Measurements from ENCODE around the gene SPHKAP. TPM values are rescaled to one million over a fixed set of nuclear protein-coding genes. Genes with fewer than 3 reads are reported as not detected.

SPHKAP gene
- total RNA-seq, 2 donors from 2014 or later, result not detected

DNA sequence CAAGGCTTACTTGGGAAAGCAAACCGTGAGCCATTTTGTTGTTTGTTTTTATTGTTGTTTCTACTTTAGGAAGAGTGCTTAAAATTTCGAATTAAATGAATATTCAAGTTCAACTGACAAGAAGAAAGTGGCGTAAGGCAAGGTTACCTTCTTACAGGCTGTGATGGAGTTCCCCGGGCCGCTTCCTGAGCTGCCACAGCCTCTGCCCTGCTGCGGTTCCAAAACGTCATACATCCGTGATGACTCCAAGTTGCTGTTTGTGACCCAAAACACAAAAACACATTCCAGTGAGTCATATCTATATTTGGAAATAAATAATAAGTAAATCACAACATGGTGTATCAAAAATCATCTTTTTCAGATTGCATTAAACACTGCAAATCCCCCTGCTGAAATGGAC lies 49.7 kb downstream of the SPHKAP start:
- peaks cover 0 to 2% of the 10 kb centered on the region in 2 donors for H3K9me3 Mint-ChIP-seq
- no peaks in the 10 kb centered on the region for H3K27me3 Mint-ChIP-seq (ENCODE audit: low read depth)
- DNase-seq, result no peak
- no peaks in the 10 kb centered on the region for H3K4me1 Mint-ChIP-seq (ENCODE audit: low read depth)
- no peak for ATAC-seq (replicated peaks in 1 of 2)
- no peaks in the 10 kb centered on the region for H3K36me3 Mint-ChIP-seq (ENCODE audit: insufficient read depth in 2 of 2)
- H3K27ac Mint-ChIP-seq, result no peak overlapping the region
- no peak overlapping the region for H3K4me3 Mint-ChIP-seq

DNA sequence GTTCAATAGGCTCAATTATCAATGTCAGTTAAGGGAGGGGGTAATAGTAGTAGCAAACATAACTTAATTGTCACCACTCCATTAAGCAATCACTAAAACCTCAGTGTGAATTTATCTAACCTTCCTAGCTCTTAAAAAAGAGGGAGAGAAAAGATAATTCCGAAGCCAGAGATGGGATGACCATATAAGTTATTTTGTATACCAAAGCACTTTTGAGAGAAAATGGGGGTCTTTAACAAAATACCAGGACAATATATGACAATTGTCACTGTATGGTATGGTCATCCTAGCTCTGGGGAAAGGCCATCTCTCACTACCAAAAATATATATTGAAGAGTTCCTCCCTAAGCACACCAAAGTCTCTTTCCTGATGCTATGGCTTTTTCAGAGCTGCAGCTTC lies 55.1 kb downstream of the SPHKAP start:
- no peak overlapping the region for H3K4me3 Mint-ChIP-seq
- ATAC-seq (replicated peaks in 1 of 2) (no peak), DNase-seq (no peak)
- no peaks in the 10 kb centered on the region for H3K4me1 Mint-ChIP-seq (ENCODE audit: low read depth)
- no peak overlapping the region for H3K27ac Mint-ChIP-seq
- no peaks in the 10 kb centered on the region for H3K27me3 Mint-ChIP-seq (ENCODE audit: low read depth)
- H3K36me3 Mint-ChIP-seq (ENCODE audit: insufficient read depth in 2 of 2), result no peaks in the 10 kb centered on the region
- H3K9me3 Mint-ChIP-seq, result peaks cover 5 to 6% of the 10 kb centered on the region in 2 donors

DNA sequence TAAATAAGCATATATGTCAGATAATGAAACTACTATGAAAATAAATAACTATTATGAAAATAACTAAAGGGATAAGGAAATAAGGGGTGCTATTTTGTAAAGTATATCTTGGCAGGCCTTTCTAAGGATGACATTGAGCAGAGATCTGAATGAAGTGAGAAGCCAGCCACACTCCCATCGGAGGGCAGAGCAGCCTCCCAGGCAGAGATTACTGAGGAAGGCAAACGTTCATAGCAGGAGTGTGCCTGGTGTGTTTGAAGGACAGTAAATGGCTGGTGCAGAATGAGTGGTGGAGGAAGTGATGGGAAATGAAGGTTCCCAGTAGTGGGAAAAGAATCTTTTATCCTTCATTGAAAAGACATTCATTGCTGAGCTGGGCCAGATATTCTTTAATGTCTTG lies 62.5 kb downstream of the SPHKAP start:
- H3K27ac Mint-ChIP-seq, result no peak overlapping the region
- no peaks in the 10 kb centered on the region for H3K4me1 Mint-ChIP-seq (ENCODE audit: low read depth)
- no peaks in the 10 kb centered on the region for H3K36me3 Mint-ChIP-seq (ENCODE audit: insufficient read depth in 2 of 2)
- no peak for ATAC-seq (replicated peaks in 1 of 2)
- no peak overlapping the region for H3K4me3 Mint-ChIP-seq
- H3K9me3 Mint-ChIP-seq, result peaks cover 2 to 3% of the 10 kb centered on the region in 2 donors
- H3K27me3 Mint-ChIP-seq (ENCODE audit: low read depth), result no peaks in the 10 kb centered on the region
- DNase-seq, result no peak

DNA sequence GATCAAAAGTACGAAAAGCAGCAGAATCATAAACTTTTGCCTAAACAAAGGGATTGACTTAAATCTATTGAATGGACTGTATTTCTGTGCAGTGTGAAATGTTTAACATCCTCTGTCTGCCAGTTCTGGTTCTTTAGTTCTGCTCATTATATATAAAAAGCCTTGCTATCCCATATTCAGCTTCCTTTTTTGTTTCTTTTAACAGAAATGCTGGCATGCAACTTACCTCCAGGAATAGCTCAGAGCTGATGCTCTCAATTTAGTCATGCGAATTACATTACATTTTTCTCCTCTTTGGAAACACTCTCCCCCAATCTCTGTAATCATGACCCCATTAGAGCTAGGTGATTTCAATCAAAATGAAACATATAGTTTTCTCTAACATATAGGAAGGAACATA lies 73.6 kb downstream of the SPHKAP start:
- peaks cover 0 to 4% of the 10 kb centered on the region in 2 donors for H3K36me3 Mint-ChIP-seq (ENCODE audit: insufficient read depth in 2 of 2)
- H3K4me1 Mint-ChIP-seq (ENCODE audit: low read depth), result no peaks in the 10 kb centered on the region
- ATAC-seq (replicated peaks in 1 of 2), result no peak
- H3K27ac Mint-ChIP-seq, result no peak overlapping the region
- no peak for DNase-seq
- no peak overlapping the region for H3K4me3 Mint-ChIP-seq
- H3K9me3 Mint-ChIP-seq, result peaks cover 2 to 6% of the 10 kb centered on the region in 2 donors
- no peaks in the 10 kb centered on the region for H3K27me3 Mint-ChIP-seq (ENCODE audit: low read depth)

DNA sequence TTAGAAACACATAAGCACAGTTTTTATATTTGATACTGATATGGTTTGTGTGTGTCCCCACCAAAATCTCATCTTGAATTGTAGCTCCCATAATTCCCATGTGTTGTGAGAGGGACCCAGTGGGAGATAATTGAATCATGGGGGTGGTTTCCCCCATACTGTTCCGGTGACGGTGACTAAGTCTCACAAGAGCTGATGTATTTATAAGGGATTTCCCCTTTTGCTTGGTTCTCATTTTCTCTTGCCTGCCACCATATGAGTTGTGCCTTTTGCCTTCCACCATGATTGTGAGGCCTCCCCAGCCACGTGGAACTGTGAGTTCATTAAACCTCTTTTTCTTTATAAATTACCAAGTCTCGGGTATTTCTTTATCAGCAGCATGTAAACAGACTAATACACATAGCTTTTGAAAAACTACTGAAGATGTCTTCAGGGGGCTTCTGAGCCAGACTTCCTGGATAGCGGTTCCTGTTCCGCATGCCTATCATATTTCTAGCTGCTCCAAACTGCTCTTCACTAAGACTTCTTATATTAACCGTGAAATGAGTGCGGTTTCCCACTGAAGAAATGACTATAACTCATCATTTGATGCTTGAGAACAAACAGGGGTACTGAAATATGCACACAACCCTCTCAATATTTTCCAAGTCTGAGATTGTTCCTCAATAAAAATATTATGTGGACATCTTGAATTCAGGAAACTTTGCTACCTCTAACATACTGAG lies 75.8 kb downstream of the SPHKAP start:
- ATAC-seq (replicated peaks in 1 of 2) (no peak), DNase-seq (no peak)
- H3K27ac Mint-ChIP-seq, result no peak overlapping the region

DNA sequence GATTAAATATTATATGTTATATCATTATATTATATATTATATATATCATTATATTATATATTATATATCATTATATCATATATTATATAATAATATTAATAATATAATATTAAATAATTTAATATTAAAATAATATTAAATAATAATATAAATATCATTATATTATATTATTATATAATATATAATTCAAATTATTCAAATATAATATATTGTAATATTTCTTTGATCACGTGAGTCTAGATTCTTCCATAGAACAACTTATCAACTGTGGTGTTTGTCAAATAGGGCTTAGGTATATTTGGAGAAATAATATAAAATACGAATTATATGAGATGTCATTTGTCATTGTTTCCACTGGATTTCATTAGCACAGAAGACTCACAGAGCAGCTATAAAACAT lies 77.3 kb downstream of the SPHKAP start:
- no peaks in the 10 kb centered on the region for H3K4me1 Mint-ChIP-seq (ENCODE audit: low read depth)
- H3K9me3 Mint-ChIP-seq, result peaks cover 7 to 10% of the 10 kb centered on the region in 2 donors
- DNase-seq (no peak), ATAC-seq (replicated peaks in 1 of 2) (no peak)
- H3K4me3 Mint-ChIP-seq, result no peak overlapping the region
- no peak overlapping the region for H3K27ac Mint-ChIP-seq
- H3K36me3 Mint-ChIP-seq (ENCODE audit: insufficient read depth in 2 of 2), result peaks cover 2 to 5% of the 10 kb centered on the region in 2 donors
- H3K27me3 Mint-ChIP-seq (ENCODE audit: low read depth), result no peaks in the 10 kb centered on the region

More for the DNA sequence above, 75.8 kb downstream of the SPHKAP start:
- Mint-ChIP-seq H3K36me3 (ENCODE audit: insufficient read depth in 2 of 2) (peaks cover 0 to 4% of the 10 kb centered on the region in 2 donors), H3K4me3 (no peak overlapping the region), H3K9me3 (peaks cover 5 to 6% of the 10 kb centered on the region in 2 donors), H3K27me3 (ENCODE audit: low read depth) (no peaks in the 10 kb centered on the region), H3K4me1 (ENCODE audit: low read depth) (no peaks in the 10 kb centered on the region)

DNA sequence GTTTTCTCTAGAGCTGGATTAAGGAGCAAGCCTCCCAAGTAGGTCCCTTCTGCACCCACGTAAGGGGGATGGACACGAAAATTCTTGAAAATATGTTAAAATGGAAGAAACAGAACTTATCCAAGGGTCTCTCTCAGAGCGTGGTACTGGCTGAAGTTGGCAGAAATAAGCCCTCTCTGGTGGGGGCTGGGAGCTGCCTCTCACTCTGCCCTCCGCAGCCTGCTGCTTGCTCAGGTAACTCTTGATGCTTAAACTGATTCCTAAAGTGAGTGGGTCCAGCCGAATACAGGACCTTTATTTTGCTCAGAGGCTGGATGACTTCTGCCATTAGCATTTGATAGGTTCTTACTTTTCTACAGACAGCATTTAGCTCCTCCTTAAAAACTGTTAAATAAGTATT lies 78.1 kb downstream of the SPHKAP start:
- no peaks in the 10 kb centered on the region for H3K4me1 Mint-ChIP-seq (ENCODE audit: low read depth)
- H3K36me3 Mint-ChIP-seq (ENCODE audit: insufficient read depth in 2 of 2), result peaks cover 2 to 8% of the 10 kb centered on the region in 2 donors
- H3K9me3 Mint-ChIP-seq, result peaks cover 9 to 12% of the 10 kb centered on the region in 2 donors
- DNase-seq (no peak), ATAC-seq (replicated peaks in 1 of 2) (no peak)
- no peaks in the 10 kb centered on the region for H3K27me3 Mint-ChIP-seq (ENCODE audit: low read depth)
- H3K27ac Mint-ChIP-seq, result no peak overlapping the region
- H3K4me3 Mint-ChIP-seq, result no peak overlapping the region

DNA sequence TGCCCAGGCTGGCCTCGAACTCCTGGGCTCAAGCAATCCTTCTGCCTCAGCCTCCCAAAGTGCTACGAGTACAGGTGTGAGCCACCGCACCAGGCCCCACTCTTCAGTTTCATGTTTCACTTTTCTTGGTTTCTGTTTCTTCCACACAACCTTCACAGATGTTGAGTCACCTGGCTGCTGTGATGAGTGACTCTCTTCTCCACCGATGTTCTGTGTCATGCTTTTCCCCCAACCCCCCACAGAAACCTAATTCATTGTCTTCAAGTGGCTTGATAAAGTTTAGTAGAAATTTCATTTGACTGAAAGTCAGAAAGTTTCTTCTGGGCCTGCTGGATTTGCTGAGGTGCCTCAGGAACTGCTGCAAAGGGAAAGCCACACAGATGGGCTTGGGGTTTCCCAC lies 78.5 kb downstream of the SPHKAP start:
- ATAC-seq (replicated peaks in 1 of 2) (no peak), DNase-seq (peak in 1 of 2 donors; percentile 0)
- Mint-ChIP-seq H3K27me3 (ENCODE audit: low read depth) (no peaks in the 10 kb centered on the region), H3K4me3 (no peak overlapping the region), H3K9me3 (peaks cover 9 to 12% of the 10 kb centered on the region in 2 donors), H3K27ac (no peak overlapping the region), H3K36me3 (ENCODE audit: insufficient read depth in 2 of 2) (peaks cover 2 to 8% of the 10 kb centered on the region in 2 donors), H3K4me1 (ENCODE audit: low read depth) (no peaks in the 10 kb centered on the region)

DNA sequence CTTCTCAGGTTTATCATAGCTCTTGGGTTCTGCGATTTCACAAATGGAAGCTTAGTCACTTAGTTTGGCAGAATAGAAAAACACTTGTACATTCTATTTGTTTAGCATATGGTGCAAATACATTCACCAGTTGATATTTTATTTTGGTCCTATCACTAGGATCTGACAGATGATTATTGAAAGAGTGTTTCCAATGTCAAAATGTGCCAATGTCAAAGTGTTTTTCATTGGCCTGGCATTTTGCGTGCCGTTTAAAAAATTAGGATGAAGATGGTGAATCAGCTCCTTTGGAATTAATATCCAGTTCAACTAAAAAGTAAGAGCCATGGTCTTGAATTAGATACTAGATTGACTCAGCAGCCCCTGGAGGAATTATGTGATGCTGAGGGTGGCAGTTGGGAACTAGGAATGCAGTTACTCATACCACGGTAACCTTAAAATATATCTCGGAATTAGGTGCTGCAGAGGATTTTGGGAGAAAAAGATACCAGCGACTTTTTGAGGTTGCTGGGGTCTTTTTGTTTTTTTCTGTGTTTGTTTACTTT lies 87.0 kb downstream of the SPHKAP start:
- Mint-ChIP-seq H3K4me3 (no peak overlapping the region), H3K27me3 (ENCODE audit: low read depth) (no peaks in the 10 kb centered on the region), H3K36me3 (ENCODE audit: insufficient read depth in 2 of 2) (peaks cover 0 to 3% of the 10 kb centered on the region in 2 donors), H3K4me1 (ENCODE audit: low read depth) (no peaks in the 10 kb centered on the region), H3K27ac (no peak overlapping the region), H3K9me3 (peaks cover 6 to 9% of the 10 kb centered on the region in 2 donors)
- no peak for ATAC-seq (replicated peaks in 1 of 2)
- no peak for DNase-seq

DNA sequence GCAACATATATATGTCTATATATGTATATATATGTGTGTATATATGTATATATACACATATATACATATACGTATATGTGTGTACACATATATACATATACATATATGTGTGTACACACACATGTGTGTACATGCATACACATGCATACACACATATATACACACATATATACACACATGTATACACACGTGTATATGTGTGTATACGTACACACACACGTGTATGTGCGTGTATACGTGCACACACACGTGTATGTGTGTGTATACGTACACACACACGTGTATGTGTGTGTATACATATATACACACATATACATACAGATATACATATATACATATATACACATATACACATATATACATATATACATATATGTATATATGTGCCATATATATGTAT lies 89.4 kb downstream of the SPHKAP start:
- no peaks in the 10 kb centered on the region for H3K36me3 Mint-ChIP-seq (ENCODE audit: insufficient read depth in 2 of 2)
- no peak overlapping the region for H3K27ac Mint-ChIP-seq
- no peaks in the 10 kb centered on the region for H3K4me1 Mint-ChIP-seq (ENCODE audit: low read depth)
- ATAC-seq (replicated peaks in 1 of 2) (no peak), DNase-seq (no peak)
- H3K4me3 Mint-ChIP-seq, result no peak overlapping the region
- peaks cover 6 to 8% of the 10 kb centered on the region in 2 donors for H3K9me3 Mint-ChIP-seq
- no peaks in the 10 kb centered on the region for H3K27me3 Mint-ChIP-seq (ENCODE audit: low read depth)

DNA sequence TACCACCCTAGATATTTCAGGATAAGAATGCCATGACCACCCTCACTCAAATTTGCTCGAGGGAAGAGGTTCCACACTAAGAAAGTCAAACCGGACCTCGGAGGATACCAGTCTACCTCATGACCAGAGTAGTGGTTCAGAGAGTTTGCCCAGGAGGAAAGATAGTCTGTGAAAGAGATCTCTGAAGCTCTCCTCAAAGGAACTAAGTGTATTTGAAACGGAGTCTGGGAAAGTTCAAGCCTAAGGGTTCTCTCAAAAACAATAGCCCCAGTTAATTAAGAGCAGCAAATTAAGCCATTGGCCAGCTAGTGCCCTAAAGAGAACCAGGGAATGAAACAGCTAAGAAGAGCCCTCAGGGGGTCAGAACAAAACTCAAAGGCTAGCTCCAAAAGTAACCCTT lies 94.9 kb downstream of the SPHKAP start:
- Mint-ChIP-seq H3K27me3 (ENCODE audit: low read depth) (no peaks in the 10 kb centered on the region), H3K4me3 (no peak overlapping the region), H3K4me1 (ENCODE audit: low read depth) (no peaks in the 10 kb centered on the region), H3K9me3 (peaks cover 4 to 5% of the 10 kb centered on the region in 2 donors), H3K27ac (no peak overlapping the region), H3K36me3 (ENCODE audit: insufficient read depth in 2 of 2) (no peaks in the 10 kb centered on the region)
- ATAC-seq (replicated peaks in 1 of 2) (no peak), DNase-seq (no peak)

DNA sequence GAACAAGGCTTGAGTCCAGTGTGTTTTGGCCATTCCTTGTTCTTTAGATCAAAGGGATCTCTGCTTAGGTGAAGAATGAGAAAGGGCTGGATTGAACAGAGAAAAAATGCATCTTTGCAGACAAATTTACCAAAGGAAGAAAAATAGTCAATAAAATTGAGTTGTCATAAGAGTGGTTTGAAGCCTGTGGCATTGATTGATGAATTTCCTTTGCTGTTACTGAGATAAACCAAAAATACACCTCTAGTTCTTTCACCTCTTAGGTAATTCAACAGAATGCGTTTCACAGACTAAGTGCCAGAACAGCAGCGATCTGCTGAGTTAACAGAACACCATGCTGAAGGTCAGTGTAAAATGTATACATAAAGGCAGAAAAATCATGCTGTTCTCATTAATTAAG lies 96.8 kb downstream of the SPHKAP start:
- peaks cover 3 to 7% of the 10 kb centered on the region in 2 donors for H3K9me3 Mint-ChIP-seq
- no peak for ATAC-seq (replicated peaks in 1 of 2)
- no peak overlapping the region for H3K27ac Mint-ChIP-seq
- no peaks in the 10 kb centered on the region for H3K27me3 Mint-ChIP-seq (ENCODE audit: low read depth)
- H3K4me3 Mint-ChIP-seq, result no peak overlapping the region
- H3K36me3 Mint-ChIP-seq (ENCODE audit: insufficient read depth in 2 of 2), result no peaks in the 10 kb centered on the region
- no peaks in the 10 kb centered on the region for H3K4me1 Mint-ChIP-seq (ENCODE audit: low read depth)
- no peak for DNase-seq

DNA sequence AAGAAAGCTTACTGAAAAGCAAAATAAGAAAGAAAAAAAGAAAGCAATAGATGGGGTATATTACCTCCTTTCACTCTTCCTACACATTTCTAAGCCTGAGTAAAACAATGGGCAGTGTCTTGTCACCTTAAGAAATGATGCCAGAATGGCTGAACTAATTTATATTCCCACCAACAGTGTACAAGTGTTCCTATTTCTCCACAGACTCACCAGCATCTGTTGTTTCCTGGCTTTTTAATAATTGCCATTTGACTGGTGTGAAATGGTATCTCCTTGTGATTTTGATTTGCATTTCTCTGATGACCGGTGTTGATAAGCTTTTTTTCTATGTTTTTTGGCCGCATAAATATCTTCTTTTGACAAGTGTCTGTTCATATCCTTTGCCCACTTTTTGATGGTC lies 98.4 kb downstream of the SPHKAP start:
- no peaks in the 10 kb centered on the region for H3K36me3 Mint-ChIP-seq (ENCODE audit: insufficient read depth in 2 of 2)
- H3K27ac Mint-ChIP-seq, result no peak overlapping the region
- no peaks in the 10 kb centered on the region for H3K27me3 Mint-ChIP-seq (ENCODE audit: low read depth)
- DNase-seq (no peak), ATAC-seq (replicated peaks in 1 of 2) (no peak)
- H3K4me1 Mint-ChIP-seq (ENCODE audit: low read depth), result no peaks in the 10 kb centered on the region
- peaks cover 1 to 5% of the 10 kb centered on the region in 2 donors for H3K9me3 Mint-ChIP-seq
- H3K4me3 Mint-ChIP-seq, result no peak overlapping the region

DNA sequence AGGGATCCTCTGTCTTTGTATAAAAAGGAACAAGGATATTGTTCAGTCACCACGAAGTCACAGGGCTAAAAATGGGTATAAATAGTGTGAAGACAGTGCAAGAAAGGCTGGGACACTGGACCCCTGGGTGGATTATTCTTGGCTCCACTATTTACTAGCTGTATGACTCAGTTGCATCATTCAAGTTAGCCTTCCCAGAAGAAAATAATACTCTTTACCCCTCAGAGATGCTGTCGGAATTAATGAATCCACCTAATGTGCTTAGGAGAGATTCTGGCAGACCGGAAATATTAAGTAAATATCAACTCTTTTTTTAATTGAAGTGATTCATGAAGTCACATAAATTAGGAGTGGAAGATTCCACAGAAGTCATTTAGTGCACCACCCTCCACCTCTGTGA lies 98.9 kb downstream of the SPHKAP start:
- Mint-ChIP-seq H3K27me3 (ENCODE audit: low read depth) (no peaks in the 10 kb centered on the region), H3K4me1 (ENCODE audit: low read depth) (no peaks in the 10 kb centered on the region), H3K9me3 (peaks cover 1 to 5% of the 10 kb centered on the region in 2 donors), H3K36me3 (ENCODE audit: insufficient read depth in 2 of 2) (no peaks in the 10 kb centered on the region), H3K27ac (no peak overlapping the region), H3K4me3 (no peak overlapping the region)
- DNase-seq (no peak), ATAC-seq (replicated peaks in 1 of 2) (no peak)

Measured in activated T-cell treated with anti-CD3 and anti-CD28 coated beads, Interleukin-2, amount 50 U/mL, for 72 hours (primary cell).